Measurements from ENCODE around the gene MDM4. TPM values are rescaled to one million over a fixed set of nuclear protein-coding genes. Genes with fewer than 3 reads are reported as not detected.

Gene MDM4
- total RNA-seq, 1 donor from 2014 or later = 101 TPM

- peaks cover 37% of the 10 kb centered on the region for H3K4me1 Mint-ChIP-seq (ENCODE audit: unreplicated experiment)
- no peaks in the 10 kb centered on the region for H3K27me3 Mint-ChIP-seq
- TF ChIP-seq CTCF (conservative IDR thresholded peaks at IDR 0.05) = no peak
These were observed 44.5 kb upstream of the MDM4 start for GRCh38 chr1:204471687-204472086.

GRCh38 chr1:204472660-204473059 is 43.5 kb upstream of the MDM4 start:
- Mint-ChIP-seq H3K36me3 (peaks cover 37% of the 10 kb centered on the region), H3K4me1 (ENCODE audit: unreplicated experiment) (peaks cover 47% of the 10 kb centered on the region), H3K27me3 (no peaks in the 10 kb centered on the region), H3K27ac (no peak overlapping the region), H3K4me3 (no peak overlapping the region), H3K9me3 (peaks cover 5% of the 10 kb centered on the region)
- TF ChIP-seq CTCF (conservative IDR thresholded peaks at IDR 0.05) = no peak
- no peak for DNase-seq (ENCODE audit: extremely low spot score, unreplicated experiment)

More at GRCh38 chr1:204471687-204472086, 44.5 kb upstream of the MDM4 start:
- H3K4me3 Mint-ChIP-seq = no peak overlapping the region
- H3K27ac Mint-ChIP-seq = no peak overlapping the region
- H3K9me3 Mint-ChIP-seq = peaks cover 5% of the 10 kb centered on the region
- H3K36me3 Mint-ChIP-seq = peaks cover 37% of the 10 kb centered on the region
- DNase-seq (ENCODE audit: extremely low spot score, unreplicated experiment) = no peak

GRCh38 chr1:204473400-204473965 is 42.7 kb upstream of the MDM4 start:
- no peak for DNase-seq (ENCODE audit: extremely low spot score, unreplicated experiment)
- Mint-ChIP-seq H3K4me3 (no peak overlapping the region), H3K27me3 (no peaks in the 10 kb centered on the region), H3K27ac (no peak overlapping the region), H3K36me3 (peaks cover 30% of the 10 kb centered on the region), H3K9me3 (peaks cover 5% of the 10 kb centered on the region), H3K4me1 (ENCODE audit: unreplicated experiment) (peaks cover 51% of the 10 kb centered on the region)
- TF ChIP-seq CTCF (conservative IDR thresholded peaks at IDR 0.05) = no peak

GRCh38 chr1:204475656-204476432 is 40.4 kb upstream of the MDM4 start:
- Mint-ChIP-seq H3K27ac (no peak overlapping the region), H3K4me3 (no peak overlapping the region), H3K27me3 (no peaks in the 10 kb centered on the region), H3K9me3 (no peaks in the 10 kb centered on the region), H3K36me3 (peaks cover 20% of the 10 kb centered on the region), H3K4me1 (ENCODE audit: unreplicated experiment) (peaks cover 68% of the 10 kb centered on the region)
- no peak for TF ChIP-seq CTCF (conservative IDR thresholded peaks at IDR 0.05)
- DNase-seq (ENCODE audit: extremely low spot score, unreplicated experiment) = no peak

GRCh38 chr1:204476563-204476962 is 39.6 kb upstream of the MDM4 start:
- H3K4me1 Mint-ChIP-seq (ENCODE audit: unreplicated experiment) = peaks cover 72% of the 10 kb centered on the region
- no peak overlapping the region for H3K27ac Mint-ChIP-seq
- no peaks in the 10 kb centered on the region for H3K27me3 Mint-ChIP-seq
- no peak overlapping the region for H3K4me3 Mint-ChIP-seq
- peaks cover 20% of the 10 kb centered on the region for H3K36me3 Mint-ChIP-seq
- H3K9me3 Mint-ChIP-seq = no peaks in the 10 kb centered on the region
- DNase-seq (ENCODE audit: extremely low spot score, unreplicated experiment) = no peak
- no peak for TF ChIP-seq CTCF (conservative IDR thresholded peaks at IDR 0.05)

All from type B pancreatic cell (in vitro differentiated cells).